ENCODE results near the gene UBD.

Gene UBD

DNA sequence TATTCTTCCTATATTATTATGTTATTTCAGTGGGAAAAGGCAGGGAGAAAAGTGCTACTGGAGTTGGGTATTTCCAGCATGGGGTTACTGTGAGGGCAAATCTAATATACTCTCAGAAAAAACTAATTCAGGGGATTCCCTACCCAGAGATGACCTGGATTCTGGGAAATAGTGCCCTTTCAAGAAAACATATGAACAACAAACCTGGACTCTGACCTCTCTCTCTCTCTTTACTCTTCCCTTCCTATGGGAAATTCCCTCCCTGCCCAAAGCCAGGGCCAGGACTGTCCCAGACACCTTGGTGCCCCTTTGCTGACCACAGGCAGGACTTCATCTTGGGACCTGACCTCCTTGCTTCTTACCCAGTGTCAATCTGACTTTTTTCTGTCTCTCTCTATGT is 1.6 kb upstream of the UBD start:
- no peak for DNase-seq (ENCODE audit: low spot score)

- no peak for DNase-seq (ENCODE audit: low spot score)
Measured at GRCh38 chr6:29558439-29559079, 973 bp downstream of the UBD start.

DNA sequence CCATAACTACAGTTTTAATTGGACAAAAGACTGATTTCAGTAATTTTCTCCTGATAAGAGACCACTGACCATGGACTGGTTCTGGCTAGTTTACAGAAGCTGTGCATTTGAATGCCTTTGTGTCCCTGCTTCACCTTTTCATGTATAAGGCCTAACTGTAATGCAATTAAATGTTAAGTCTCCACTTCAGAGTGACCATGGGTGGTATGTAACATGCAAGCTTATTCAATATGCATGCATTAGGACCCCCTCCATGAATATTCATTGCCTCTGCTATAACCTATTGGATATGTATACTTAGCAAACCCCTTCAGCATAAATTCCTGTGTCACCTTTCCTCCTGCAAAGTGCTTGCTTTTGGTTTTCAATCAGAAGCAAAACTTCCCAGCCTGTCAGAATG is 2.2 kb downstream of the UBD start:
- DNase-seq (ENCODE audit: low spot score) = no peak

- DNase-seq (ENCODE audit: low spot score) = no peak
Measured at GRCh38 chr6:29554764-29555163, 4.8 kb downstream of the UBD start.

GRCh38 chr6:29553268-29554057 is 6.1 kb downstream of the UBD start:
- no peak for DNase-seq (ENCODE audit: low spot score)

GRCh38 chr6:29552512-29553051 is 7.0 kb downstream of the UBD start:
- peak; percentile 79 for DNase-seq (ENCODE audit: low spot score)

GRCh38 chr6:29547573-29547972 is 12.0 kb downstream of the UBD start:
- DNase-seq (ENCODE audit: low spot score) = no peak

- no peak for DNase-seq (ENCODE audit: low spot score)
Measured at GRCh38 chr6:29537714-29538403, 21.7 kb downstream of the UBD start.

GRCh38 chr6:29532320-29532951 is 27.1 kb downstream of the UBD start:
- DNase-seq (ENCODE audit: low spot score) = no peak

- no peak for DNase-seq (ENCODE audit: low spot score)
Measured at GRCh38 chr6:29531668-29532067, 27.9 kb downstream of the UBD start.

- no peak for DNase-seq (ENCODE audit: low spot score)
Measured at GRCh38 chr6:29530671-29531310, 28.7 kb downstream of the UBD start.

DNA sequence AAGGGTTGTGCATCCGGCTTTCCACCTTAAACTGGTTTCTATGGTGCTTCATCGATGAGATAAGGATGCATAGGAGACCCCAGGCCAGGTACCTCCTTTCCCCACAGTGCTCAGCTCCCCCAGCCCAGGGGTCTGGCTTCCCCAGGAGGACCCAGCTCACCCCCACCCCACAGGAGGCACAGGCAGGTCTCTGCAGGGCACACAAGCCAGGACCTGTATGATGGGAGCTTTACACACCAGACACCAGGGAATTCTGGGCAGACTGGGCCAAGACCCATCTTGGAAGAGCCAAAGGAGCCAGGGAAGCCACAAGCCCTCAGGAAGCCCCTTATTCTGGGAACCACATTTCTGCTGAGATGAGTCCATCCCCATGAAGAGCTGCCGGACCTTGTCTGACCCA is 29.6 kb downstream of the UBD start:
- DNase-seq (ENCODE audit: low spot score) = no peak

DNA sequence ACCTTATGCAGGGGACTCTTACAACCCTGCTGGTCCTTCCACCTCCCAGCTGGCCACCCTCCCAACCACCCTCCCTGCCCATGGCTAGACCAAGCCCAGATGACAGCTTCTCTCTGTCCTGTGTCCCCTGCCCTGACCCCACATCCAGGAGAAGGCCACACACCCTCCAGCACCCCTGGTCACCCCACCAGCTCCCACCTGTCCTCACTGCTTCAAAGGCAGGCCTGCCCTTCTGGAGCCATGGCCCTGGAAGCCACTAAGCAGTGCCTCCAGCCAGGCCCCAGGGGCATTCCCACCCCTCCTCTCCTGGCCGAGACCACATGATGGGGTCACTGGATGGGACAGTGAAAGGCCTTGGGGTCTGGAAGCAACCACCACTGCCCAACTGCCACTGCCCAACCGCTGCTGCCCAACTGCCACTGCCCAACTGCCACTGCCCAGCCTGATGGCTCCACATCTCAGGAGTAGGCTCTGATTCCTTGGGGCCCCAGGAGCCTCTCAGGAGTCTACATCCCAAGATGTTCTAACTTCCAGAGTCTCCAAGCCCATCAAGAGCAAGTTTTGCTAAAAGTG is 30.5 kb downstream of the UBD start:
- DNase-seq (ENCODE audit: low spot score) = no peak

DNA sequence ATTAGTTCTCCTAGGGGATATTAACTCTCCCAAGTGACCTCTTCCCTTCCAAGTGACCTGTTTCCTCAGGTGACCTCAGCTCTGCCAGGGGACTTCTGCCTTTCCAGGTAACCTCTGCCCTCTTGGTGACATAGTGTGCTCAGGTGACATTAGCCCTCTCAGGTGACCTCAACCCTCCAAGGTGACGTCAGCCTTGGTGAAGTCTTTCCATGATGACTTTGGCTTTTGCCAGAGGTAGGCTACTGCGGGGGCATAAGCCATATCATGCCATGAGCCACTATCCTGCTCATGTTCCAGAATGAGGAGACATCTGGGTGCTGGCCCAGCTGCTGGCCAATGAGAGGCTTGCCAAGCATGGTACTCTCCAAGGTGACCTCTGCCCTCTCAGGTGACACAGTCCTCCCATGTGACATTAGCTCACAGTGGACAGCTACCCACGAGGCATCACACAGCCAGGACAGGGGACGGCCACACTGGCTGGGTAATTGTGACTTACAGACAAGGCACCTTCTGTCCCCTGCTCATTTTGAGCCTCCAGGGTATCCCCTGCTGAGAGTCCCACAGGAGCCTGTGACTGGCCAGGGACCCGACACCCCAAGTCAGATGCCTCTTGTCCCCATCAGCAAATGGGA is 31.1 kb downstream of the UBD start:
- DNase-seq (ENCODE audit: low spot score) = no peak

DNA sequence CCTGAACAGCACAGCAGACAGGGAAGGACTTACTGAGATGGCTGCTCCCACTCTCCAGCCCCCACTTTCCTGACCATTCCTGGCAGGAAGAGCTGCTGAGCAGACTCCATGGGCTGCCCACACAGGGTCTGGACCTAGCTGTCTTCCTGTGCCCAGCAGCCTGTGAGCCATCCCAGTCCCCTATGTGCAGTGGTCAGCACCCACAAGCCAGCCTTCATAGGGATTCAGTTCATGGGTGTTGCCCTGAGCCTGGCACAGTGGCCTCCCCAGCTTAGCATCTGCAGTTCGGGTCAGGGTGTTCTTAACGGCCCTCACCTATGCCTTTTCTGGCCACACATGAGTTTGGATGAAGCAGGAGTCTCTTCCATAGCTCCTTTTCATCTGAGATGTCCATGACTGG is 32.0 kb downstream of the UBD start:
- no peak for DNase-seq (ENCODE audit: low spot score)

DNA sequence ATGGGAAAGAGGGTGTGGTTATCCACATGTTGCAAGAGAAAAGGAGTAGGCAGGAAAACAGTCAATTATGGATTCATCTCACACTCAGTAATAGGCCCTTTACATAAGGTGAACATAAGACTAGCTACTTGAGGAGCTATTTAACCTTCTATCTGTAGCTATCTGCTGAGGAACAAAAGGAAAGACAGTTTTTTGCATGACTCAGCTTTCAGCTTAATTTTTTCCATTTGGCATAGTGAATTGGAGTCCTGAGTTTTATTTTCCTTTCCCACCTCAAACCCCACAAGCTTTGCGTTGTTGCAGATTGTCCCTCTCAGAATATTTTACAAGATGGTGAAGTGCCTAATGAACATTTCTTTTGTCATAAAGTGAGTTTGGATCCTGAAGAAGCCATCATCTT is 32.4 kb downstream of the UBD start:
- no peak for DNase-seq (ENCODE audit: low spot score)

GRCh38 chr6:29525311-29525639 is 34.3 kb downstream of the UBD start:
- no peak for DNase-seq (ENCODE audit: low spot score)

- DNase-seq (ENCODE audit: low spot score) = no peak
Measured at GRCh38 chr6:29524444-29525310, 34.9 kb downstream of the UBD start.

DNA sequence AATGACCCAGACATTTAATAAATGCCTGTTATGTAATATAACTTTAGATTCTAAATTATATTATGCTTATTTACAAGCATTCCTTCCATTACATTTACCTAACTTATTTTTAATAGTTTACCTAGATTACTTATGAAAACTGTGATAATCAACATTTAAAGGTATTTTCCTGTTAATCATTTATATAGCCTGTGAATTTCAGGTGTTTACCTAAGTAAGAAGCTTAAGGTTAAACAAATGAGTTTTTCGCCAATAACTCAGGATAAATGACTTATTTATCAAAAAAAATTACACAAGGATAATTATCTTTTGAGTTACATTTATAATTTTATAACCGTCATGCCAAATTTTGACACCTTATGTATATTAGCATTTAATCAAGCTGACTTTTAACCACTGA is 35.5 kb downstream of the UBD start:
- DNase-seq (ENCODE audit: low spot score) = no peak

DNA sequence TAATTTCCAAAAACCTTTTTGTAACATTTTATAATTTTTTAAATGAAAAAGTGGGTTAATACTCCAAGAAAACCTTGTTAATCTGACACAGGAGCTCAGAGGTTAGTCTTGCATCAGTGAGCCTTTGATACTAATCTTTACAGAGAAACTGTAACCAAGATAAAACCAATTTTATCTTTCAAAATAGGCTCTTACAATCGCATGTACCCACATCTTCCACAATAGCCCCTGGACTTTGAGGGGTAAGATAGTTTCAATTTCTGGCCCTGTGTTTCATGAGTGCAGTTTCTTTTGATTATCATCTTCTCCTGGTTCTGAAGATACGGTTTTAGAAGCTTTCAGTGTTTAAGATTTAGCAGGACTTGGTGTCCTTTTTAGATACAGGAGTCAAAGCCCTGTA is 37.3 kb downstream of the UBD start:
- DNase-seq (ENCODE audit: low spot score) = no peak

Measured in CD4-positive, alpha-beta T cell treated with Interleukin-2 at 100 ng/mL for 4 hours (primary cell).